Left ventricle myocardium superior (tissue), 1 donor: ENCODE data around the gene LSM7. TPM values are rescaled to one million over a fixed set of nuclear protein-coding genes. Genes with fewer than 3 reads are reported as not detected.
"Not testable (repeated sequence)": the region's sequence is repeated elsewhere in the genome, so short reads cannot be mapped to it uniquely, and the experiment has no call there.

ENCODE experiments used
- ATAC-seq: fragments of 200-7000 bp; cut with Tn5 transposase; one replicate; pipeline ENCODE4 v1.9.1; 2020; ENCODE audit warnings: mild to moderate bottlenecking, moderate library complexity
- DNase-seq: peaks from one replicate; pipeline ENCODE4 v3.0.0-alpha.2; 2020
- intact Hi-C: fragments of 100-400 bp; cut with micrococcal nuclease; formaldehyde crosslinking; loops from one replicate; pipeline ENCODE4 v1.11.0; 2022
- total RNA-seq: library from RNA; stranded (reverse); fragmentation: NEBNext Ultra II Directional; extraction: Animal tissue kit (Norgen Biotek cat#: 25700); gene quantifications from one replicate; pipeline ENCODE4 v1.2.1, GENCODE V29; 2021
- donor health status: DM: no; HTN: yes; CAD: no; lungs with severe emphysema.

The LSM7 gene
- total RNA-seq, 1 donor from 2014 or later: 43.8 TPM

DNA sequence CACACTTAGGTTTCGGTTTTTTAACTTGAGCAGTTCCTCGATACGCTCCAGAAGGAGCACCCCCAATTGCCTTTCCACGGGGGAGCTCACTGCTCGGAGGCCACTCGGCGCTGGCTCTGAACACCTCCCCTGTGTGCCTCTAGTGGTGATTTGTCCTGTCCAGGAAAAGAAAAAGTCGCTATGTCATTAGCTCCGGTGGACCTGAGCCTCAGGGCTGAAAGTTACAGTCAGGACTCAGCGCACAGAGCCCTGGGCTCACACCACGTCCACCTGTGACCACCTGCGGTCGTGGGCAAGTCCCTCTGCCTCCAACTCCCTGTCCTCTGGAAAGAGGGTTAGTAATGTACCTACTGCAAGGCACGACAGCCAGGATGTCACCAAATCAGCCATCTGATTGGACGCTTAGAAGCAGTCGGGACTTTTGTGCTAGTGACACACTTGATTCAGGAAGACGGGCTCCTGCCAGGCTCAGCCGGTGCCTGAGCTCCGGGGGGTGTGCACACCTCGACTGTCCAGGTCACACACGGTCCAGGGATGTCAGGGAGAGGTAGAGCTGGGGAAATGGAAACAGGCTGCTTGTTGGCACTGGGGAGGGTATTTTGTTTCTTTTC is 27.8 kb upstream of the LSM7 start:
- no peak for ATAC-seq
- intact Hi-C loops: no loop called here
- no peak for DNase-seq

GRCh38 chr19:2355168-2356035 is 27.0 kb upstream of the LSM7 start:
- ATAC-seq (no peak), DNase-seq (no peak)
- intact Hi-C loops: no loop called here

DNA sequence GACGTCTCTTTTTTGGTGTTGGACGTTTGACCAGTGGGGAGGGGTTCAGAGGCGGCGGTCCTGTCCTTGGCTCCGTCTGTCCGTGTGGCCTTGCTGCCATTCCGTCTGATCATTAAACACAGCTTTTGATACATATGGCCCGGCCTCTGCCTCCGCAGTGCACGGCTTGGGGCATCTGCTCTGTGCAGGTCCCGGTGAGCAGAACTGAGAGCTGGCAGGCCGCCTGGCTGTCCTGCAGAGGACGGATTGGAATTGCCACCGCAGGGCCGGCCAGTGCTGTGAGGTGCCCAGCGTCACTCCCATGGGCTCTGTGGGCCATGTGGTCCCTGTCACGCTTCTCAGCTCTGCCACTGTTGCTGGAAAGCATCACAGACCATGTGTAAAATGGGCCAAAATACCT is 26.3 kb upstream of the LSM7 start:
- ATAC-seq (no peak), DNase-seq (no peak)
- intact Hi-C loops: no loop called here

DNA sequence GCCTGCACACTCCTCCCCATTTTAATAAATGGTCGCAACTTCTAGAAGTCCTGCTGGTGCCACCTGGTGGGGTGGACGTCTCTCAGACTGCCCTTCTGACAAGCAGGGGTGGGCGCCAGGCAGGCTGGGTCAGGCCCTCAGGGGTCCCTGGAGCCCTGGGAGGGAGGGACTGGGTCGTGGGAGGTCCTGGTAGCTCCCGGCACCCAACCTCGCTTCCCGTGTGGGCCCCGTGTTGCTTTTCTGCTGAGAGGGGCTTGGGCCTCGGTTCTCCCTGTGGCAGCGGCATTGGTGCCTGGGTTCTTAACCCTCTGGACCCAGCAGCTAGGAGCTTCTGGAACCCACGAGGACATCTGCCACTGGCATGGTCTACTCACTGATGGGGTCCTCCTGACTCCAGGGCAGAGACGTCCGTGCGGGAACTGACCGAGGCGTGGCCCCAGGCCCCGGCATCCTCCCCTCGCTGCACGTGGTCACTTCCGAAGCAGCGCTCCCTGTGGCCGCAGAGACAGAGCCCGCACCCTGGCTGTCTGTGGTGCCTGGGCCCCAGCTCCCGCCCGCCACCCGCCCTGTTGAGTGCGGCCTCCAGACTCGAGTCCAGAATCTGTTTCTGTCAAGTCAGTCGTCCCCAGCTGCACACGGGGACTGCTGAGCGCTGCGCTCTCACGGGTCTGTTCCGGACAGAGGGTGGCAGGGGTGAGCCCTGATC is 25.7 kb upstream of the LSM7 start:
- ATAC-seq (peak; percentile 13), DNase-seq (no peak)
- intact Hi-C loops: no loop called here

DNA sequence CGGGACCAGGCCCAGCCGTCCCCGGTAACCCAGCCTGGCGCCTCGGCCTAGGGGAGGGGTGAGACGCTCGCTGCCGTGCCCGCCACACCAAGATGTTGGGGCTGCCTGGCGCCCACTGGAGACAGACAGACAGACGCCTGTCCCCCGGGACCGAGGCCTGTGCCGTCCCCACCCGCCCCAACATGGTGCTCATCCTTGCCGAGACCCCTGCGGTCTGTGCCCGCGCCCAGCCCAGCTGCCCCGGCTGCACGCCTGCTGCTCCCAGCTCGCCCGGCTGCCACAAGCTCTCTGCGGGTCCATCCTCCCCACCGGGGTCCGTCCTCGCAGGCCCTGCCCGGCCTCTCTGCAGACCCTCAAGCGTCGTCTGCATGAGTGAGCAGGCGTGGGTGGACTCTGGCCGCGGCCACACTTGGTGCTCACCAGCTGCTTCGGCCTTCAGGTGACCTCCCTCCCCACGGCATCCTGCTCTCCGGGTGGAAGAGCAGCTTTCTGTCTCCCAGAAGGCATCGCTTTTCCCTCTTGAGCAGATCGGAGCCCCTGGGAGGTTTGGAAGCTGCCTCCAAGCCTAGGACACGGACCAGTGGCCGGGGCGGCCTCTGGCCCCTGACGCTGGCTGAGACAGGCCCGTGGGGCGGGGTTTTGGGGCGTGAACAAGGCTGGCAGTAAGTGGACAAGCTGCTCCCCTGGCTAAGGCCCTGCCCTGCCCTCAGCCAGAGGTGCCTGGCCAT is 24.9 kb upstream of the LSM7 start:
- peak; percentile 19 for ATAC-seq
- intact Hi-C loops: no loop called here
- no peak for DNase-seq

- ATAC-seq: no peak
- no peak for DNase-seq
- intact Hi-C loops: no loop called here
These were observed 23.7 kb upstream of the LSM7 start for GRCh38 chr19:2352121-2352520.

GRCh38 chr19:2351591-2351990 is 23.2 kb upstream of the LSM7 start:
- intact Hi-C loops: no loop called here
- DNase-seq: no peak
- ATAC-seq: no peak

DNA sequence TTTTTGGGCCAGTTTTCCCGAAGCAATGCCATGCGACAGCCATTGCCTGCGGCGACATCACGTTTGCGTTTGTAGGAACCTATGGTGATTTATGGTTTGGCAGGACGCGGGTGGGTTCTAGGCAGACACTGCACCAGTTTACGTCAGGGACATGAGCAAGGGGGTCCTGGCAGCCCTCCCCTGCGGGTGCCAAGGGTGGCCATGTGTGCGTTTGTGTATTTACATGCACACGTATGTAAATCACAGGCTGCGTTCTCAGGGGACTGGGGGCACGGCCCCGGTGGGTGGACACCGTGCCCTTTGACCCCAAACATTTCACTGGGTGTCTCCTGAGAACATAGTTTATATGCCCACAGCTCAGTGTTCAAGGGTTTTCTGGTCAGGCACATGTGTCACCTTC is 22.3 kb upstream of the LSM7 start:
- DNase-seq: no peak
- intact Hi-C loops: no loop called here
- no peak for ATAC-seq

- ATAC-seq, DNase-seq, intact Hi-C loops: not testable (repeated sequence)
These were observed 21.4 kb upstream of the LSM7 start for GRCh38 chr19:2349818-2350217.

- ATAC-seq (peak; percentile 63), DNase-seq (peak; percentile 74)
- intact Hi-C loops: no loop called here
These were observed 17.6 kb upstream of the LSM7 start for GRCh38 chr19:2345794-2346663.

DNA sequence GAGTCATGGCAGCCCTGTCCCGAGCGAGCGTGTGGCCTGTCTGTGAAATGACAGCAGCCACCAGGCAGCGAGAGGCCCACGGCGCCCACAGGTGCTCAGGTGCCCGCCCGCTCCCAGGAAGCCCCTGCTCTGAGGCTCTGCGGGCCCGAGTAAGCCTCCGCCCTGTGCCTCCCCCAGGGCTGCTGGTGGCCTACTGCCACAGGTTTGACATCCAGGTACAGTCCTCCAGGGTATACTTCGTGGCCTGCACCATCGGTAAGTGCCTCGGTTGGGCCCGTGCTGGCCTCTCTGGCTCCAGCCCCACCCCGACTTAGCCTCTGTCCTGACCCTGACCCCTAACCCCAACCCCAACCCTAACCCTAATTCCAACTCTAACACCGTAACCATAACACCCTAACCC is 16.7 kb upstream of the LSM7 start:
- intact Hi-C loops: no loop called here
- ATAC-seq (no peak), DNase-seq (peak; percentile 20)

DNA sequence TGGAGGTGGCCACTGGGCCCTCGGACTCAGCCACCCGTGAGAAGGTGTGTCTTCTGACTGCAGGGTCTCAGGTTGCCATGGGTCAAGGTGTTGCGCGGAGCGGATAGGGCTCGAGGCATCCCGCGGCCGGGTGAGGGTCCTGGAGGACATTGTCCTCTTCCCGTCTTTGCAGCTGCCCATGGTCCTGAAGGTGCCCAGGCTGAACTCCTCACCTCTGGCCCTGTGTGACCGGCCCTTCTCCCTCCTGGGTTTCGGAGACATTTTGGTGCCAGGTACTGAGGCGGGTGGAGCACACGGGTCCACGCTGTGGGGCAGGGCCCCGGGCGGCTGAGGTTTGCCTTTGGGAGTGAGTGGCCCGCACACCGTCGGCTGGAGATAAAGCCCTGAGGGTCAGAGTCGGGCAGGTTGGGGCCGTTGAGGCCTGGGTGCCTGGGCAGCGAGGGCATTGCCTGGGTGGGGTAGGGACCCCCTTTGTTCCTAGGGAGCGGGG is 16.0 kb upstream of the LSM7 start:
- intact Hi-C loops: no loop called here
- no peak for ATAC-seq
- DNase-seq: peak; percentile 17

GRCh38 chr19:2343289-2343982 is 15.1 kb upstream of the LSM7 start:
- ATAC-seq (no peak), DNase-seq (peak; percentile 27)
- intact Hi-C loops: no loop called here

DNA sequence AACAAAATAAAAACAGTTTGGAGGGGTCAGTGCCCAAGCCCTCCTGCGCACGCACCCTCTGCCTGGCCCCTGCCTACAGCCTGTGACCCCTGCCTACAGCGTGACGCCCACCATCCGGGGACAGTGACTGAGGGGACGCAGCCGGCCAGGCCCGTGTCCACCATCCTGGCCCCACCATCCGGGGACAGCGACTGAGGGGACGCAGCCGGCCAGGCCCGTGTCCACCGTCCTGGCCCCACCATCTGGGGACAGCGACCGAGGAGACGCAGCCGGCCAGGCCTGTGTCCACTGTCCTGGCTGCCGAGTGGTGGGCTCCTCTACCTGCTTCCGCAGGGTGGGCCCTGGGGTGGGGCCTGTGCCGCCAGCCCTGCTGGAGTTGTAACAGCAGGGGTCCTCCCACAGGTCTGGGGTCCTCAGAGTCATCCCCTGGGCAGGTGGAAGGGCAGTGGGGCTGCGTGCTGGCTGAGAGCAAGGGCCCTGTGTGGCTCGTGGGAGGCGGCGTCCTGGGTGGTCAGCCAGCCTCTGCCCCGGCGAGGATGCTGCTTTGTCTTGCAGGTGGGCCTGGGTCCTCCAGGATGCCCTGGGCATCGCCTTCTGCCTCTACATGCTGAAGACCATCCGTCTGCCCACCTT is 14.4 kb upstream of the LSM7 start:
- intact Hi-C loops: no loop called here
- ATAC-seq (no peak), DNase-seq (peak; percentile 20)

GRCh38 chr19:2341982-2342381 is 13.6 kb upstream of the LSM7 start:
- DNase-seq (no peak), ATAC-seq (no peak)
- intact Hi-C loops: no loop called here

- ATAC-seq: no peak
- intact Hi-C loops: no loop called here
- DNase-seq: no peak
These were observed 12.9 kb upstream of the LSM7 start for GRCh38 chr19:2341244-2341751.

GRCh38 chr19:2340496-2341243 is 12.3 kb upstream of the LSM7 start:
- DNase-seq (no peak), ATAC-seq (no peak)

More at GRCh38 chr19:2340496-2341243, 12.3 kb upstream of the LSM7 start:
- intact Hi-C loops: no loop called here
